GM12864 (cell line): ENCODE data around the gene MYH10.

Experiments
- DNase-seq: peaks from one replicate; pipeline ENCODE4 v3.0.0-alpha.2; 2011; ENCODE audit warnings: low read depth
- H3K4me3 ChIP-seq: 2 replicates; pipeline ENCODE4 v1.5.1; 2011; ENCODE audit warnings: mild to moderate bottlenecking, low read depth, low read length, control low read depth
- CTCF ChIP-seq: IDR thresholded peaks from 2 replicates; pipeline ENCODE4 v1.5.1; 2011; ENCODE audit warnings: low read depth, mild to moderate bottlenecking, moderate library complexity, low read length, control low read depth, inconsistent platforms; ENCODE audit errors: missing control alignments

The MYH10 gene

GRCh38 chr17:8563981-8564602 is 66.4 kb downstream of the MYH10 start:
- DNase-seq: no peak
- TF ChIP-seq CTCF: no peak
- H3K4me3 ChIP-seq: no peak overlapping the region

DNA sequence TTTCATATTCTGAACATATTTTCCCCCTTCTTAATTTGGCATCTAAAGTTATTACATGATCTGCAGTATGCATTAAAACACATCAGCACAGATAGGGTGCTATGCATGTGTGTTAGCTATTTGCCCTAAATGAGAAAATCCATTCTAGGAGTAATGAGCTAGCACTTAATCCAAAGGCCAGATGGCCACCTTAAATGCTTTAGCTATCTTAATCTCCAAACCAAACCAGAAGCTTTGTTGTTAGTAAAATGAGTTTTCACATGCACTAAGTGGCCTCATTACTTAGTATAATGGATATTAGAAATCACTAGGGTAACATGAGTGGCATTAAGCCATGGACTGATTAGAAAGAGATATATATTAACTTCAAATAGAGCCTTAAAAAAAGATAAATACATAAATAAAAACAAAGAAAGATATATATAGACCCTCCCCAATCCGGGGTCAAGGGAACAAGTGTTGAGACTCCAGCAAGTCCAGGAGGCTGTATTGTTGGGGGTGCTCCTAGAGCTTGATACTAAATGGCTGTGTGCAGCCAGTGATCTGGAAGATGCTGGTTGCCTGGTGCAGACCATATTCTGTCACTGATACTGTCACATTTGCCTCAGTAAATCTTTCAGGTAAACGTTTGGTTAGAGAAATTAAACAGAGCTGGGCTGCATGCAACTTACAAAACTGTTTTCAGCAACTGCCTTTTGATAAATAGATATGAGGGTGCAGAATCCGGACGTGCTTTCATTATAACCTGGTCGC is 67.3 kb downstream of the MYH10 start:
- DNase-seq: no peak

DNA sequence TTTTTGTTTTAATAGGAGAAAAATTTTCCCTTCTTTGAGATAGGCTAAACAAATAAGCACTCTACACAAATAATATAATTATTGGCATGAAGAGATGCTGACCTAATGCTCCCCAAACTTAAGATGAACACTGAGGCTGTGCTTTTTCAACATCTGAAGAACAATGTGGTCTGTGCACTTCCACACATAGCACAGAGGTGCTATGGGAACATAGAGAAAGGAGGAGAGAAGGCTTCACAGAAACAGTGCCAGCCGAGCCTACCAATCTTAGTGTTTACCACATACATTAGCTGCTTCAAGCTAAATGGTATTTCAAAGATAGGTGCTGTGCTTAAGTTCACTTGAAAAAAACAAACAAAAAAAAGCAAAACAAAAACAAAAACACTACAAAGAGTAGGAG is 72.4 kb downstream of the MYH10 start:
- DNase-seq: no peak
- TF ChIP-seq CTCF: no peak
- H3K4me3 ChIP-seq: no peak overlapping the region

More for the DNA sequence above, 67.3 kb downstream of the MYH10 start:
- TF ChIP-seq CTCF: no peak
- H3K4me3 ChIP-seq: no peak overlapping the region

- no peak overlapping the region for H3K4me3 ChIP-seq
- DNase-seq: no peak
- TF ChIP-seq CTCF: no peak
These were observed 73.2 kb downstream of the MYH10 start for GRCh38 chr17:8557176-8557806.

GRCh38 chr17:8556074-8556473 is 74.5 kb downstream of the MYH10 start:
- no peak for DNase-seq
- H3K4me3 ChIP-seq: no peak overlapping the region
- TF ChIP-seq CTCF: no peak

DNA sequence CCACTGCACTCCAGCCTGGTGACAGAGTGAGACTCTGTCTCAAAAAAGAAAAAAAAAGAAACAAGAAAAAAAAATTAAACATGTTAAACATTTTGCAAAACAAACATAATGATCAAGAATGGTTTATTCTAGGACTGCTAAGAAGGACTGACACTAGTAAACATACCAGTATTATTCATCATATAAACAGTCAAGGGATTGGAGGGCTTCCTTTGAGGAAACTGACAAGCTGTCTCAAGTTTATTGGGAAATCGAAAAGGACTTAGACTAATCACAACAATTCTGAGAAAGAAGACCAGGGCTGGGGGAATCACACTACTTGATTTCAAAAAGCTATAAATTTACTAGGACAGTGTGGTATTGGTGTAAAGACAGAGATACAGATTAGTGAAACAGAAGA is 75.5 kb downstream of the MYH10 start:
- no peak overlapping the region for H3K4me3 ChIP-seq
- no peak for TF ChIP-seq CTCF
- DNase-seq: no peak
